ENCODE results near the gene CDH24. TPM values are rescaled to one million over a fixed set of nuclear protein-coding genes. Genes with fewer than 3 reads are reported as not detected.

Gene CDH24
- total and polyA plus RNA-seq, 2 donors (not counting 3 experiments of a cell fraction or from before 2014, with no cell fraction given): 21.7 to 52.9 TPM

DNA sequence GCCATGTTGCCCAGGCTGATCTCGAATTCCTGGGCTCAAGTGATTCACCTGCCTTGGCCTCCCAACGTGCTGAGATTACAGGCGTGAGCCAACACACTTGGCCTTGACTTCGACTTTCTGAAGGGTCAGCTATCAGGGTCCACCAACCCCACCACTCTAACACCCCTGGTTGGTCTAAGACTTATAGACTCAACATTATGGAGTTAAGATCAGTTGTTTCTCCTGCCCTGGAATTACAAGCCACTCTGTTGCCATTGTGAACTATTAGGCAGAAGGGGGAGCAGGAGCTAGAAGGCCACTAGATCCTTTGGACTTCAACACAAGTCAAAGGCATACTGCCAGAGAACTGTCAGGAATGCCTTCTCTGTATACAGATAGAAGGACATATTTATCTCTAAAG, 17.2 kb downstream of the CDH24 start:
- H3K9ac ChIP-seq (replicated peaks; ENCODE audit: extremely low read depth, insufficient read depth, low read length): no peak overlapping the region
- no peaks in the 10 kb centered on the region for H3K27me3 ChIP-seq (ENCODE audit: control insufficient read depth in 2 of 2, insufficient read depth in 2 of 2, low read length in 2 of 2)
- no peaks in the 10 kb centered on the region for H3K9me3 ChIP-seq (replicated peaks; ENCODE audit: control insufficient read depth, insufficient read depth, low read length)
- no peak overlapping the region for H3K27ac ChIP-seq (ENCODE audit: insufficient read depth, low read depth, low read length)
- no peak overlapping the region for H3K4me2 ChIP-seq (ENCODE audit: insufficient read depth, low read length)
- ChIA-PET CTCF (interaction anchor here (1.3 to 1.7 kb wide), 3 partner anchors 33 to 54 kb away, joined by 4 to 9 read pairs (median 8); no protein-coding TSS in a partner anchor), POLR2A (interaction anchor here (1.9 kb wide), 1 partner anchor 34 kb away, joined by 4 read pairs; no protein-coding TSS in a partner anchor)
- intact Hi-C loops (cut with micrococcal nuclease): no loop called here
- peaks cover 16% of the 10 kb centered on the region for H3K4me1 ChIP-seq (ENCODE audit: control insufficient read depth, extremely low read depth, insufficient read depth, low read length)
- no peak overlapping the region for H2AFZ ChIP-seq (ENCODE audit: low read depth, low read length)
- no peaks in the 10 kb centered on the region for H4K20me1 ChIP-seq (replicated peaks; ENCODE audit: control insufficient read depth, extremely low read depth, insufficient read depth, low read length)
- no peaks in the 10 kb centered on the region for H3K9me1 ChIP-seq (replicated peaks; ENCODE audit: control insufficient read depth, extremely low read depth, insufficient read depth, low read length)
- H3K4me3 ChIP-seq (replicated peaks in 1 of 3; ENCODE audit: insufficient read depth in 1 of 3, low read depth in 1 of 3, low read length in 3 of 3): no peak overlapping the region
- dilution Hi-C loops (cut with MboI; ENCODE audit: extremely low pct_ligation_motif_present, low sequenced_read_pairs): no loop called here
- H3K36me3 ChIP-seq (ENCODE audit: control insufficient read depth in 2 of 2, extremely low read depth in 1 of 2, insufficient read depth in 2 of 2, low read length in 2 of 2): no peaks in the 10 kb centered on the region
- no peak for DNase-seq (ENCODE audit: low read depth, low spot score)
- H3K79me2 ChIP-seq (ENCODE audit: control insufficient read depth, insufficient read depth, low read length): no peaks in the 10 kb centered on the region
- no TSS peak for BruUV-seq (replicated peaks)
- TF ChIP-seq MAX (IDR thresholded peaks at IDR 0.05; ENCODE audit: insufficient read depth, insufficient read length): no peak
- TF ChIP-seq MYC (IDR thresholded peaks at IDR 0.05; ENCODE audit: low read depth, low read length): no peak
- no peak for TF ChIP-seq GATA2 (IDR thresholded peaks at IDR 0.05; ENCODE audit: insufficient read depth, insufficient read length, low read depth, low read length)
- no peak for TF ChIP-seq POLR2A (IDR thresholded peaks at IDR 0.05; ENCODE audit: low read depth, low read length)
- TF ChIP-seq, protein P1, sequence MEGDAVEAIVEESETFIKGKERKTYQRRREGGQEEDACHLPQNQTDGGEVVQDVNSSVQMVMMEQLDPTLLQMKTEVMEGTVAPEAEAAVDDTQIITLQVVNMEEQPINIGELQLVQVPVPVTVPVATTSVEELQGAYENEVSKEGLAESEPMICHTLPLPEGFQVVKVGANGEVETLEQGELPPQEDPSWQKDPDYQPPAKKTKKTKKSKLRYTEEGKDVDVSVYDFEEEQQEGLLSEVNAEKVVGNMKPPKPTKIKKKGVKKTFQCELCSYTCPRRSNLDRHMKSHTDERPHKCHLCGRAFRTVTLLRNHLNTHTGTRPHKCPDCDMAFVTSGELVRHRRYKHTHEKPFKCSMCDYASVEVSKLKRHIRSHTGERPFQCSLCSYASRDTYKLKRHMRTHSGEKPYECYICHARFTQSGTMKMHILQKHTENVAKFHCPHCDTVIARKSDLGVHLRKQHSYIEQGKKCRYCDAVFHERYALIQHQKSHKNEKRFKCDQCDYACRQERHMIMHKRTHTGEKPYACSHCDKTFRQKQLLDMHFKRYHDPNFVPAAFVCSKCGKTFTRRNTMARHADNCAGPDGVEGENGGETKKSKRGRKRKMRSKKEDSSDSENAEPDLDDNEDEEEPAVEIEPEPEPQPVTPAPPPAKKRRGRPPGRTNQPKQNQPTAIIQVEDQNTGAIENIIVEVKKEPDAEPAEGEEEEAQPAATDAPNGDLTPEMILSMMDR (IDR thresholded peaks at IDR 0.05; ENCODE audit: extremely low read depth in 1 of 2, insufficient read depth in 1 of 2, low read depth in 1 of 2, low read length in 2 of 2): no peak
- no peak for TF ChIP-seq EZH2 (IDR thresholded peaks at IDR 0.05; ENCODE audit: borderline replicate concordance, low read depth, low read length, severe bottlenecking)
- TF ChIP-seq JUN (IDR thresholded peaks at IDR 0.05; ENCODE audit: borderline replicate concordance, insufficient read depth, insufficient read length, low read depth): no peak
- no peak for TF ChIP-seq POLR2AphosphoS5 (IDR thresholded peaks at IDR 0.05; ENCODE audit: insufficient read depth, low read depth, low read length)
- TF ChIP-seq FOS (IDR thresholded peaks at IDR 0.05; ENCODE audit: borderline replicate concordance, insufficient read depth, low read length): no peak
- FAIRE-seq: no peak
